Lung (tissue), 12 donors: Measurements from ENCODE around the gene ADGRB2. TPM values are rescaled to one million over a fixed set of nuclear protein-coding genes. Genes with fewer than 3 reads are reported as not detected.

ENCODE experiments used
- ATAC-seq: fragments of 200-7000 bp; cut with Tn5 transposase; one replicate; pipeline ENCODE4 v1.9.1; 2020; ENCODE audit warnings: moderate number of reproducible peaks; ENCODE audit not compliant: insufficient read depth, low FRiP score
- DNase-seq, 3 donors: peaks; one replicate each; pipeline ENCODE4 v3.0.0-alpha.2; 2013 to 2017
- H3K27ac ChIP-seq, 2 donors: one replicate each; pipeline ENCODE4 v1.5.1; 2013; ENCODE audit warnings: mild to moderate bottlenecking in 2 of 2, moderate library complexity in 2 of 2, control low read depth in 1 of 2, inconsistent platforms in 1 of 2, low read depth in 1 of 2, low read length in 1 of 2
- H3K27me3 ChIP-seq, 3 donors: one replicate each; pipeline ENCODE4 v1.5.1; 2013; ENCODE audit warnings: low read length in 2 of 3; ENCODE audit not compliant: control insufficient read depth in 3 of 3, insufficient read depth in 3 of 3
- H3K36me3 ChIP-seq, 4 donors: one replicate each; pipeline ENCODE4 v1.5.1; 2013; ENCODE audit warnings: low read length in 4 of 4, mild to moderate bottlenecking in 1 of 4, moderate library complexity in 1 of 4; ENCODE audit not compliant: control insufficient read depth in 4 of 4, insufficient read depth in 4 of 4
- H3K4me1 ChIP-seq, 5 donors: one replicate each; pipeline ENCODE4 v1.5.1; 2013; ENCODE audit warnings: low read length in 5 of 5, mild to moderate bottlenecking in 2 of 5, moderate library complexity in 1 of 5; ENCODE audit not compliant: control insufficient read depth in 5 of 5, insufficient read depth in 5 of 5
- H3K4me3 ChIP-seq: one replicate; pipeline ENCODE4 v1.5.1; 2013; ENCODE audit warnings: mild to moderate bottlenecking, control low read depth, moderate library complexity
- H3K9ac ChIP-seq, 2 donors: one replicate each; pipeline ENCODE4 v1.5.1; 2013; ENCODE audit warnings: low read length in 2 of 2, control low read depth in 1 of 2; ENCODE audit not compliant: insufficient read depth in 1 of 2
- H3K9me3 ChIP-seq, 4 donors: one replicate each; pipeline ENCODE4 v1.5.1; 2013; ENCODE audit warnings: low read length in 3 of 4, mild to moderate bottlenecking in 1 of 4, moderate library complexity in 1 of 4; ENCODE audit not compliant: control insufficient read depth in 4 of 4, insufficient read depth in 3 of 4
- WGBS, 2 donors: extraction: QIAGEN DNeasy Blood & Tissue Kit; methylation state at CpG; one replicate each; pipeline ENCODE4 v1.1.7; 2013; 5-methylcytosine and 5-hydroxymethylcytosine counted together
- polyA plus RNA-seq, 2 donors: library from polyadenylated mRNA; stranded (reverse); fragments of 200-250 nt; gene quantifications; one replicate each; pipeline ENCODE4 v1.2.1, GENCODE V29; 2013
- total RNA-seq, 2 donors: library from RNA; depleted of rRNA in 1 of 2; stranded (reverse); fragments of >200 nt in 1 of 2; gene quantifications; one replicate each; pipeline ENCODE4 v1.2.1, GENCODE V29; 2014 to 2021
- TF ChIP-seq, protein P1 (sequence below): IDR thresholded peaks from 2 replicates; pipeline ENCODE4 v1.5.1; 2012; ENCODE audit warnings: mild to moderate bottlenecking; ENCODE audit errors: control extremely low read depth, extremely low read depth
- donor health status: control.
- donor health status: control.
- donor health status: Bipolar disorder and iron deficiency.
- donor health status: healthy.
- donor health status: DM: yes; HTN: yes; CAD: no.

The ADGRB2 gene
- total and polyA plus RNA-seq, 4 donors = 0.44 to 7.6 (median 1.3) TPM

DNA sequence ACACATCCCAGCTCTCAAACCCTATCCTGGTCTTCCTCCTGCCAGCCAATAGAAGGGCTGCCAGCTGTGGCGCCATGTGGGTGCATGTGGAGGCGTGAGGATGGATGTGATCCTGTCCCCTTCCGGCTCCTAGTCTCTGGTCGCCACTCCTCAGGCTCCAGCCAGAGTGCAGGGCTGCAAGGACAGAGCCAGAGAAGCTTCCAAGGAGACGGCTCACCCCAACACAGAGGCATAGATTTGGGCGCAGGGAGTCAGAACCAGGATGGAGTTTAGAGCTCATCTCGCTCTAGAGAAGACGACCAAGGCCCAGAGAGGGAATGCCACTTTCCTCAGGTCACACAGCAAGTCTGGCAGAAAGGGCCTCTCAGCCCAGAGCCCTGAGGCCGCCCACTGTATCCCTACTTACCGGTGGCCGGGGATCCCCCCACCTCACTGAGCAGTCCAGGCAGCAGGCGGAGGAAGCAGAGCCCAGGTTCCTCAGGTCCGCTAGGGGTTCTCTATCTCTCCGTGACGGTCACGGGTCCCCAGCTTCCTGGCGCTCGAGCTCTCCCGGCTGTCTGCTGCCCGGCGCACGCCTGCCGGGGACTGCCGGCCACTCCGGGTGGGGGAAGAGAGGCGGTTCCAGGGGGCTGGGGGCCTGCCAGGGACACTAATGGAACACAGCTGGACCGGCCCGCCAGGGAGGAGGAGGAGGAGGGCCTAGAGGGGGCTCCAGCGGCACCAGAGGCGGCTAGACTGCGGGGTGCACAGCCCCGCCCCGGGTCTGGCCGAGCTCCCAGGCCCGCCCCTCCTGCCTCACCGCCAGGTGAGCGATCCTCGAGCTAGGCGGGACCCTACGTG, 60.5 kb downstream of the ADGRB2 start, which contains the start of gene COL16A1:
COL16A1 (minus strand) TSS at position 587 of the 840 bp plus-strand sequence. CDS start 1,824 bp downstream, outside the sequence.
- no peak for ATAC-seq
- Histone ChIP-seq H3K27me3 (peaks cover 0 to 3% (median 0%) of the 10 kb centered on the region in 3 donors), H3K27ac (peak within 1 kb of the TSS in 1 of 2 donors; percentile 54), H3K4me3 (no peak within 1 kb of the TSS), H3K9me3 (peaks cover 0 to 2% (median 0%) of the 10 kb centered on the region in 4 donors), H3K9ac (peak within 1 kb of the TSS in 1 of 2 donors; percentile 73), H3K36me3 (peaks cover 0 to 12% (median 4%) of the 10 kb centered on the region in 4 donors), H3K4me1 (peaks cover 0 to 55% (median 15%) of the 10 kb centered on the region in 5 donors)
- TF ChIP-seq, protein P1, sequence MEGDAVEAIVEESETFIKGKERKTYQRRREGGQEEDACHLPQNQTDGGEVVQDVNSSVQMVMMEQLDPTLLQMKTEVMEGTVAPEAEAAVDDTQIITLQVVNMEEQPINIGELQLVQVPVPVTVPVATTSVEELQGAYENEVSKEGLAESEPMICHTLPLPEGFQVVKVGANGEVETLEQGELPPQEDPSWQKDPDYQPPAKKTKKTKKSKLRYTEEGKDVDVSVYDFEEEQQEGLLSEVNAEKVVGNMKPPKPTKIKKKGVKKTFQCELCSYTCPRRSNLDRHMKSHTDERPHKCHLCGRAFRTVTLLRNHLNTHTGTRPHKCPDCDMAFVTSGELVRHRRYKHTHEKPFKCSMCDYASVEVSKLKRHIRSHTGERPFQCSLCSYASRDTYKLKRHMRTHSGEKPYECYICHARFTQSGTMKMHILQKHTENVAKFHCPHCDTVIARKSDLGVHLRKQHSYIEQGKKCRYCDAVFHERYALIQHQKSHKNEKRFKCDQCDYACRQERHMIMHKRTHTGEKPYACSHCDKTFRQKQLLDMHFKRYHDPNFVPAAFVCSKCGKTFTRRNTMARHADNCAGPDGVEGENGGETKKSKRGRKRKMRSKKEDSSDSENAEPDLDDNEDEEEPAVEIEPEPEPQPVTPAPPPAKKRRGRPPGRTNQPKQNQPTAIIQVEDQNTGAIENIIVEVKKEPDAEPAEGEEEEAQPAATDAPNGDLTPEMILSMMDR = no peak
- DNase-seq = peak; percentile 96 to 97 (median 97)
- WGBS, 2 donors = 18 to 22% methylated on average over 31 to 40 of the region's 40 CpGs

DNA sequence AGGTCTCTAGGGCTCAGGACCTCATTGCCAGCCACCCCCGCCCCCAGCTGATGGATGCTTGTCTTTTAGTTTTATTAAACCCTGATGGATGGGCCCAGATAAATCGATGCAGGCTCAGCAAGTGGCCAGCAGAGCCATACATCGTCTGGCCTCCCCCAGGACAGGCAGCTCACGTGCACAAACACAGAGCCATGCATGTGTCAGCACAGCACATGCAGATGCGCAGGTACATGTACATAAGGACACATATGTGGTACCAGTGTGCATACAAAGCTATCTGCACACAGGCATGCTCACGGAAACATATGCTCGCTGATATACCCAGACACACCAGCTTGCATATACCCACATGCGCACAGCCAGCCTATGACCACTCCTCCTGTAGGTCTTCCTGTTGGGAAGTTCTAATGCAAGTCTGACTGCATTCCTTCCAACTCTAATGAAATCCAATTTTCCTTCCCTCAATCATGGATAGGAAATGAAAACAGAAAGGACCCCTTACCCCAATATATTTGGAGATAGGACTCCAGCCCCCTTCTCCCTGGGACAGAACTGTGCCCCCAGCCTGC, 61.2 kb downstream of the ADGRB2 start:
- WGBS, 2 donors = 75 to 86% methylated on average over 8 of the region's 8 CpGs
- peak overlapping the region in 1 of 2 donors; percentile 73 for H3K9ac ChIP-seq
- H3K9me3 ChIP-seq = peaks cover 0 to 2% (median 0%) of the 10 kb centered on the region in 4 donors
- H3K4me1 ChIP-seq = peaks cover 0 to 55% (median 15%) of the 10 kb centered on the region in 5 donors
- H3K27ac ChIP-seq = no peak overlapping the region
- H3K36me3 ChIP-seq = peaks cover 0 to 19% (median 8%) of the 10 kb centered on the region in 4 donors
- ATAC-seq = no peak
- TF ChIP-seq, protein P1 = no peak
- H3K27me3 ChIP-seq = peaks cover 0 to 3% (median 0%) of the 10 kb centered on the region in 3 donors
- DNase-seq = no peak
- no peak overlapping the region for H3K4me3 ChIP-seq

DNA sequence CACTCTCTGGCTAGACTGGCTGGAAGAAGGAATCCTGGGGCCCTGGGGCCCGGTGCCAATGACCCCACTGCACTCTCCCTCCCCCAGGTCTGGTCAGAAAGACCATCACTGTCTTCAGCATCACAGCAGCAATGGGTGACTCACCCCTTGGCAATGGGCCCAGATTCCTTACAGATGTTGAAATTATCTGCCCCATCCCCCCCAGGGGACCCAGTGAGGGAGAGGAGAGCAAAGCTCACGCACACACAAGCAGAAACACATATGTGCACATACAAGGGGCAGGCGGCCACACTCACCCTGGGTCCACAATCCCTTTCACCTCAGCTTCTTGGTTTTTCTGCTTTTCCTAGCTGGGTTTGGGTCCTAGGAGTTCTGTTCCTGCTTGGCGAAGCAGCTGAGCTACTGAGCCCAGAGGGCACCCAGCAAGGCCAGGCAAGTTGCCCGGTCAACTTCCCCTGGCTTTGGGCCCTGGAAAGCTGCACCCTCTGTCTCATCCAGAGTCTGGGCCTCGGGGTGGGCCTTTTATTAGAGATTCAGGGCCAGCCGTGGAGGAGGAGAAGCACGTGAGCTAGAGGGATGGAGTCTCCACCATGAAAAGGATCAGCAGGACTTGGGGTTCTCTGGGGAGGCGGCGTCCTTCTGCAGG, 62.9 kb downstream of the ADGRB2 start:
- Histone ChIP-seq H3K4me3 (no peak overlapping the region), H3K9me3 (peaks cover 0 to 2% (median 0%) of the 10 kb centered on the region in 4 donors), H3K27me3 (peaks cover 0 to 3% (median 0%) of the 10 kb centered on the region in 3 donors), H3K9ac (peak overlapping the region in 1 of 2 donors; percentile 30), H3K36me3 (peaks cover 0 to 35% (median 13%) of the 10 kb centered on the region in 4 donors), H3K4me1 (peaks cover 0 to 55% (median 15%) of the 10 kb centered on the region in 5 donors), H3K27ac (peak overlapping the region; percentile 38 to 47)
- WGBS, 2 donors = 57 to 73% methylated on average over 10 of the region's 10 CpGs
- peak; percentile 91 to 95 (median 95) for DNase-seq
- peak; percentile 45 for ATAC-seq
- TF ChIP-seq, protein P1 = no peak
